AG10803 (cell line): Measurements from ENCODE around the gene TMPRSS7.

Experiments used
- DNase-seq: peaks from one replicate; pipeline ENCODE4 v3.0.0; 2010; ENCODE audit warnings: low read depth
- H3K4me3 ChIP-seq: 2 replicates; pipeline ENCODE4 v1.5.1; 2011; ENCODE audit warnings: mild to moderate bottlenecking, low read length, control low read depth
- TF ChIP-seq, protein P1 (sequence below): conservative IDR thresholded peaks from 2 replicates; pipeline ENCODE4 v1.5.1; 2011; ENCODE audit warnings: mild to moderate bottlenecking, low read length, control low read depth, inconsistent platforms

The TMPRSS7 gene

DNA sequence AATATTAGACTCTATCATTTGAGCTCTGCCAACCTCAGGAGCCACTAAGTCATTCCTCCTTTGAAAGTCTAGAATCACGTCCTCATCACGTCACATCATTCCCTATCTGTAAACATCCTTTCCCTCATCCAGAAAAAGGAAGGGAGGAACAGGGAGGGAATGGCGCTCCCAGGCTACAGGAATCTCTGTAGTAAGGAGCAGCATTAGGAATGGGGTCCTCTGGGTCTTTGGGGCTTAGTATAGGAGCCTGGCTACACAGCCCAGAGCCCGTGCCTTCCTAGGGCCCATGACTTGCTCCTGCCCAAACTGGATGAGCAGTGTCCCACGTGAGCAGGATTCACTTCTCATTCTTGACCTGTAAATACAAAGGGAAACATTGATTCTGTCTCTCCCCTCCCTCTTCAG is 34.2 kb upstream of the TMPRSS7 start:
- TF ChIP-seq, protein P1, sequence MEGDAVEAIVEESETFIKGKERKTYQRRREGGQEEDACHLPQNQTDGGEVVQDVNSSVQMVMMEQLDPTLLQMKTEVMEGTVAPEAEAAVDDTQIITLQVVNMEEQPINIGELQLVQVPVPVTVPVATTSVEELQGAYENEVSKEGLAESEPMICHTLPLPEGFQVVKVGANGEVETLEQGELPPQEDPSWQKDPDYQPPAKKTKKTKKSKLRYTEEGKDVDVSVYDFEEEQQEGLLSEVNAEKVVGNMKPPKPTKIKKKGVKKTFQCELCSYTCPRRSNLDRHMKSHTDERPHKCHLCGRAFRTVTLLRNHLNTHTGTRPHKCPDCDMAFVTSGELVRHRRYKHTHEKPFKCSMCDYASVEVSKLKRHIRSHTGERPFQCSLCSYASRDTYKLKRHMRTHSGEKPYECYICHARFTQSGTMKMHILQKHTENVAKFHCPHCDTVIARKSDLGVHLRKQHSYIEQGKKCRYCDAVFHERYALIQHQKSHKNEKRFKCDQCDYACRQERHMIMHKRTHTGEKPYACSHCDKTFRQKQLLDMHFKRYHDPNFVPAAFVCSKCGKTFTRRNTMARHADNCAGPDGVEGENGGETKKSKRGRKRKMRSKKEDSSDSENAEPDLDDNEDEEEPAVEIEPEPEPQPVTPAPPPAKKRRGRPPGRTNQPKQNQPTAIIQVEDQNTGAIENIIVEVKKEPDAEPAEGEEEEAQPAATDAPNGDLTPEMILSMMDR: no peak
- no peak for DNase-seq
- no peak overlapping the region for H3K4me3 ChIP-seq

DNA sequence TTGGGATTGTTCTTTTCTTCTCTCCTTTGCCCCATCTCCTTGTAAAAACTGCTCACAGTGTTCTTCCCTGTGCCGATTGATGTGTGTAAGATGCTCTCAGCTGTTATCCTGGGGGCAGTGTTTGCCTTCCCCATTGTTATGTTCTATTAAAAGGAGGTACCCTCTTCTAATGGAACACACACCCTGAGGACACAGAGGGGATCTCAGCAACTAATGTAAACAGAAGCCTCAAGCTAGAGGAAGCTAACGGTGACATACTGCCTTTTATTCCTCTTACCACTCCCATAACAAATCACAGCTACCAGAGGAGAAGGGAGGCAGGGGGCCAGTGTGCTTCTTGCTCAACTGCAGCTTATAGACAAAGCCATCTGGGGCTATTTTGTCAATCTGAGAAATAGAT is 33.6 kb upstream of the TMPRSS7 start:
- no peak overlapping the region for H3K4me3 ChIP-seq
- no peak for DNase-seq
- TF ChIP-seq, protein P1: no peak

DNA sequence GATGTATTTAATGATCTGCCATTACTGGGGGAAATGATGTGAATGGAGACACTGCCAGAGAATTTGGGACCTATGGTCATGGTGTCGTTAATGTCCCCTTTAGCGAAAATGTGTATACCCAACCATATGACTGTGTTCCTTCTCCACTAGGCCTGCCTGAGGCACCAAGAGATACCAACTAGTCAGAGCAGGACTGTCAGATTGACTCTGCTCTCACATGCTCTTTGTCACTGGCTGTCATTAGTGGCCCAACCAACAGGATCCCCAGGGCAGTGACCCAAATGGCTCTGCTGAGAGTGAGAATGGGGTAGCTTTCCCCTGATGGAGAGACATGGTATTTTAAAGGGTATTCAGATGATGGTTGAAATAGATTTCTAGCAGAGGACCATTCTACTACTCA is 33.0 kb upstream of the TMPRSS7 start:
- H3K4me3 ChIP-seq: no peak overlapping the region
- no peak for DNase-seq
- TF ChIP-seq, protein P1: no peak

DNA sequence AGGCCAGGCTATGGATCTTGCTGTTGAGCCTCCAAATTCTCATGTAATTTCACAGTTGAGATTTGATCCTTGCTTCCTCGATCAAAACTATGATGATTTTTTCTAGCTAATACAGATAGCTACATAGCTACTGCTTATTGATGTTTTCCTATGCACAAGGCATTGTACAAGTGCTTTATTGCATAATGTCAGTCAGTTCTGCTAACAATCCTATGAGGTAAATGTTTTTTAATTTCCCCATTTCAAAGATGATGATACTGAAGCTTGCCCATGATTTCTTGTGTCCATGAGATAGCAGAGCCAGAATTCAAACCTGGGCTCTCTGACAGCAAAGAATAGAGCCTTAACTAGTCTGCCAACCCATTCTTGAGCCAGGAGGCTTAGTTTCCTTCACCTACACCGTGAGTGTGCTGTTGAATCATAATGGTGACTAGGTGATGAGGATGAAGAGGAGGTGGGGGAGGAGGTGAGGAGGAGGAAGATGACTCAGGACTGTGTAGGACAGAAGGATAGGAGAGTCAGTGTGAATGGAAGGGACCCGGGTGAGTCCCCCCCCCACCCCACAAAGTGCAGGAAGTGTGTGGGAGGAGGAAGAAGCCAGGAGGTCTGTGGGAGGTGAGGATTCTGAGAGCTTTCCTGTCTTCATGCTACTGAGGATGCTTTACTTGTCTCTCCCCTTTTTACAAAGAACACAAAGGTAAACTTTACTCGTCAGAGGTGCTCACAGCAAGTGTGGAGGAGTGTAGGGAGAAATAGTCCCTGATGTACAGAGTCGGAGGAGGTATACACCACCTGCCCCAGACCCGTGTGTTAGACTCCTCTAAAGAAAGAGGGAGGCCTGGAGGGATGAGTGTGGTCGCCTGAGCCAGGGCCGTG is 32.2 kb upstream of the TMPRSS7 start:
- no peak overlapping the region for H3K4me3 ChIP-seq
- TF ChIP-seq, protein P1: no peak
- no peak for DNase-seq

DNA sequence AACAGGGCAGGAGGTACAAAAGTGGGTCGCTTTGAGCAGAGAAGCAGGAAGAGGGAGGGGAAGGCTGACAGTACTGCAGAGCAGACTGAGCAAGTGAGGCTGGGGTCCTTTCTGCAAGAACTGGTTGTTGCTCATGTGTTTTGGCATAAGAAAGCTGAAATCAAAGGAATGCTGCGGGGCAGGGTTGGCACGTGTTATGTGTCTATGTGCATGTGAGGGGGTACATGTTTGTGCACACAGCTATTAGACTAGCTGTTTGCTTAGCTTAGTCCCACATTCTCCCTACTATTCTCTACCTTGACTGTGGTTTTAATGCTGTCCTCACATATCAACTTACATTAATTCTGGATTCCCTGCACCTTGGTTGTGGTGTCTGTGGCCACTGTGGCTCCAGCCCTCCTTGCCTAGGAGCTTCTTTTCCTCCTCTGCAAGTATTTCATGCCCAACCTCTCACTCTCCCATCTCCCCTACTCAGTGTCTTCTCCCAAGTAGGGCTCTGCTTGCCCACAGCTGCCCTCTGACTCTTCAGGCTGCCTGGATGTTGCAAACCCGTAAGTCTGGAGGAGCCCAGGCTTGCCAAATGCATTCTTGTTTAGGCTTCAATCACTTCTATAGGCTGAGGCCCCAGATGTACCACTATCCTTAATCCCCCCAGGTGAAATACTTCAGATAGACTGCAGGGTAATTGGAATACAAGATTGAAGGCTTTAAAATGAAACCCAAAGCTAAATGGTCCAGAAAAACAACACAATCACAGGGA is 31.0 kb upstream of the TMPRSS7 start:
- no peak for DNase-seq
- TF ChIP-seq, protein P1: no peak
- H3K4me3 ChIP-seq: no peak overlapping the region

DNA sequence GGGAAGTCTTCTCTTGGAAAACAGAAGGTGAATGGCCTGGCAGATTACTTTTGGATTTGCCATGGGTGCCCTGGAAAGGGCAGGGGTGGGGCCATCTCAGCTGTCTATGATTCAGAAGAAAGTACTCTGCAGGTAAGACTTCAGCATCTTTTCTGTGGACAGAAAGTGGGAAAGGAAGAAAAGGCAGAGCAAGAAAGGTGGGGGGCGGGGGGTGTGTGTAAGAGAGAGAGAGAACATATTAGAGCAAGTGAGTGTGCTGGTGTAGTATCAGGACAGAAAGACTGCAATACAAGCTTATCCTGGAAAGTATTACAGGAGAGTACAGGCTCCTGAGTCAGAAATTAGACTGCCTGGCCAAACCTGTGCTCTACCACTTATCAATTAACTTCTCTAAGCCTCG is 30.3 kb upstream of the TMPRSS7 start:
- no peak overlapping the region for H3K4me3 ChIP-seq
- no peak for DNase-seq
- TF ChIP-seq, protein P1: no peak
